GM11168 (cell line): ENCODE measurements around the gene SULT1A2.
"Not testable (repeated sequence)": the region's sequence is repeated elsewhere in the genome, so short reads cannot be mapped to it uniquely, and the experiment has no call there.

Source experiments
- in situ Hi-C: fragments of 300-500 bp; cut with MboI; formaldehyde crosslinking; loops from one replicate; pipeline ENCODE4 v1.12.0; 2022; ENCODE audit warnings: low sequenced_read_pairs; ENCODE audit not compliant: unreplicated experiment

Gene SULT1A2

GRCh38 chr16:28609631-28610594 lies 13.1 kb upstream of the SULT1A2 start, which contains the start of gene SULT1A1:
Gene SULT1A1, minus strand, starts transcription at chr16:28610044. Its CDS starts 1,189 bp downstream, at chr16:28608855.
- in situ Hi-C loops, result no loop called here

- in situ Hi-C loops, result not testable (repeated sequence)
Measured at GRCh38 chr16:28608867-28609596, 12.2 kb upstream of the SULT1A2 start.

- in situ Hi-C loops, result not testable (repeated sequence)
Measured at GRCh38 chr16:28608496-28608808, 11.6 kb upstream of the SULT1A2 start.

- in situ Hi-C loops, result not testable (repeated sequence)
Measured at GRCh38 chr16:28607681-28608495, 11.0 kb upstream of the SULT1A2 start.

GRCh38 chr16:28607116-28607623 lies 10.3 kb upstream of the SULT1A2 start:
- in situ Hi-C loops, result no loop called here

- in situ Hi-C loops, result no loop called here
Measured at GRCh38 chr16:28606291-28607115, 9.7 kb upstream of the SULT1A2 start.

GRCh38 chr16:28604186-28604565 lies 7.3 kb upstream of the SULT1A2 start:
- in situ Hi-C loops, result no loop called here

- in situ Hi-C loops, result no loop called here
Measured at GRCh38 chr16:28603381-28604185, 6.7 kb upstream of the SULT1A2 start.

GRCh38 chr16:28602529-28602928 lies 5.7 kb upstream of the SULT1A2 start:
- in situ Hi-C loops, result no loop called here

- in situ Hi-C loops, result not testable (repeated sequence)
Measured at GRCh38 chr16:28602062-28602461, 5.2 kb upstream of the SULT1A2 start.

- in situ Hi-C loops, result not testable (repeated sequence)
Measured at GRCh38 chr16:28601589-28601988, 4.7 kb upstream of the SULT1A2 start.

GRCh38 chr16:28600965-28601364 lies 4.1 kb upstream of the SULT1A2 start:
- in situ Hi-C loops, result not testable (repeated sequence)

- in situ Hi-C loops, result not testable (repeated sequence)
Measured at GRCh38 chr16:28599377-28600285, 2.8 kb upstream of the SULT1A2 start.

- in situ Hi-C loops, result no loop called here
Measured at GRCh38 chr16:28597692-28598261, 927 bp upstream of the SULT1A2 start.

GRCh38 chr16:28596115-28596630 lies 677 bp downstream of the SULT1A2 start:
- in situ Hi-C loops, result no loop called here

- in situ Hi-C loops, result not testable (repeated sequence)
Measured at GRCh38 chr16:28595451-28595850, 1.4 kb downstream of the SULT1A2 start.

GRCh38 chr16:28592979-28593553 lies 3.8 kb downstream of the SULT1A2 start:
- in situ Hi-C loops, result no loop called here
